G401.6 (cell line): ENCODE results near the gene LRCH1.

Source experiments
- FAIRE-seq: peaks from 2 replicates; lab custom pipeline; 2012; peaks lifted over from hg19 to GRCh38; lab: Jason Lieb, UNC

Gene LRCH1

DNA sequence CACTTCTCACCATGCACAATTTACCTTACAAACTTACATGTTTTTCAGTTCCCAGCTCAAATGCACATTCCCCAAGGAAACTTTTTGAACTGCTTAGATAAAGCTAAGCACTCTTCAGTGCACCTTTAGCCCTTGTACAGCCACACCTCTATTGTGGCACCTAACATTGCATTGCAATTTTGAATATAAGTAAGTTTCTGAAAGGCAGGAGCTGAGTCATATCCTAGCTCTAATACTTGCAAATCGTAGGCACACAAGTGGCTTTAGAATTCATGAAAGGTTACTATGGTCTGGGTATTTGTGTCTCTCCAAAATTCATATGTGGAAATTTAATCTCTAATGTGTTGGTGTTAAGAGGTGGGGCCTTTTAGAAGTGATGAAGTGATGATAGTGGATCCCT, 248.9 kb downstream of the LRCH1 start:
- no peak for FAIRE-seq
